HUES48 (cell line): ENCODE data around the gene PXK.
A peak's percentile ranks its signal among the peaks of the same experiment; 100 is the strongest.

Experiments
- H3K27ac ChIP-seq: one replicate; pipeline ENCODE4 v1.7.0; 2013; ENCODE audit warnings: low read depth, low read length, inconsistent platforms
- H3K27me3 ChIP-seq: 2 replicates; pipeline ENCODE4 v1.6.1; 2013; ENCODE audit warnings: mild to moderate bottlenecking, low read length; ENCODE audit not compliant: control insufficient read depth, insufficient read depth
- H3K36me3 ChIP-seq: 2 replicates; pipeline ENCODE4 v1.6.1; 2013; ENCODE audit warnings: low read length; ENCODE audit not compliant: control insufficient read depth, insufficient read depth
- H3K4me1 ChIP-seq: 2 replicates; pipeline ENCODE4 v1.6.1; 2013; ENCODE audit warnings: mild to moderate bottlenecking, low read length; ENCODE audit not compliant: control insufficient read depth, insufficient read depth
- H3K4me3 ChIP-seq: 2 replicates; pipeline ENCODE4 v1.5.1; 2013; ENCODE audit warnings: mild to moderate bottlenecking, low read depth, low read length
- H3K9ac ChIP-seq: 2 replicates; pipeline ENCODE4 v1.6.1; 2013; ENCODE audit warnings: mild to moderate bottlenecking, low read depth, low read length, moderate library complexity
- H3K9me3 ChIP-seq: 2 replicates; pipeline ENCODE4 v1.6.1; 2013; ENCODE audit warnings: low read length; ENCODE audit not compliant: control insufficient read depth, insufficient read depth

Gene PXK

DNA sequence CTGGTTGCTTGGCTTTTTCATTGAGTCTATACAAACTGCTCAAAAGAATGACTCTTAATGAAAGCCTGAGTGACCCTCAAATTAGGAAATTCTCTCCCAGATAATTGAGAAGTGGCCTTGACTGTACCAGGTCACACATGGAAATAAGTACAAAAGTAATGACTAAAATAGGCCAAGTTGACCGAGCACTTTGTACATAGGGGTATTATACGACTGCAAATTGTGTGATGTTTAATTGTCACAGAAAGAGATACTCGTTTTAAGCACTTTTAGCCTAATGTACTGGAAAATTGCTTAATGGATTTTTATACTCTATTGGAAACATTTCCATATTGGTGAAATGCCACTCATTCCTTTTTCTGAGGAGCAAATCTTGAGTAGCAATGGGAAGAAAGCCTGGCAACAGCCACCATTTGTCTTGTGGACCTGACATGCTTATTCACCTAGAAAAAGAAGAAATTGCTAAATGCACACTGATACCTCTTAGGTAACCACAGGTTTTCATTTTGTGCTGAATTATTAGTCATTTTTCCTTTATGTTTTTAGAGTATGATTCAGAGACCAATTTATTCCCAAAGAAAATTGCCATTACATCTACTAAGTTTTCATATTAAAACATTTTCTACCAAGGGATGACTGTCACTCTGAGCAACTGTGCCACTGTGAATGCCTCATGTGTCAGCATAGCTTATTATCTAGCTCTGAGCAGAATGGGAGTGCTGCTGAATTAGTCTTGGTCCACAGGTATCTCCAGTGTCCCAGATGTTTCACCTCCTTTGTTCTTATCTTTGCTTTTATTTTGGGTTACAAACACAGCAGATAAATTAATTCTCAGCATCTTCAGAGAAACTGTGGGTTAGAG is 8.9 kb upstream of the PXK start:
- Histone ChIP-seq H3K4me1 (peaks cover 18% of the 10 kb centered on the region), H3K27ac (no peak overlapping the region), H3K4me3 (no peak overlapping the region), H3K27me3 (no peaks in the 10 kb centered on the region), H3K9ac (no peak overlapping the region), H3K36me3 (peaks cover 12% of the 10 kb centered on the region), H3K9me3 (no peaks in the 10 kb centered on the region)

DNA sequence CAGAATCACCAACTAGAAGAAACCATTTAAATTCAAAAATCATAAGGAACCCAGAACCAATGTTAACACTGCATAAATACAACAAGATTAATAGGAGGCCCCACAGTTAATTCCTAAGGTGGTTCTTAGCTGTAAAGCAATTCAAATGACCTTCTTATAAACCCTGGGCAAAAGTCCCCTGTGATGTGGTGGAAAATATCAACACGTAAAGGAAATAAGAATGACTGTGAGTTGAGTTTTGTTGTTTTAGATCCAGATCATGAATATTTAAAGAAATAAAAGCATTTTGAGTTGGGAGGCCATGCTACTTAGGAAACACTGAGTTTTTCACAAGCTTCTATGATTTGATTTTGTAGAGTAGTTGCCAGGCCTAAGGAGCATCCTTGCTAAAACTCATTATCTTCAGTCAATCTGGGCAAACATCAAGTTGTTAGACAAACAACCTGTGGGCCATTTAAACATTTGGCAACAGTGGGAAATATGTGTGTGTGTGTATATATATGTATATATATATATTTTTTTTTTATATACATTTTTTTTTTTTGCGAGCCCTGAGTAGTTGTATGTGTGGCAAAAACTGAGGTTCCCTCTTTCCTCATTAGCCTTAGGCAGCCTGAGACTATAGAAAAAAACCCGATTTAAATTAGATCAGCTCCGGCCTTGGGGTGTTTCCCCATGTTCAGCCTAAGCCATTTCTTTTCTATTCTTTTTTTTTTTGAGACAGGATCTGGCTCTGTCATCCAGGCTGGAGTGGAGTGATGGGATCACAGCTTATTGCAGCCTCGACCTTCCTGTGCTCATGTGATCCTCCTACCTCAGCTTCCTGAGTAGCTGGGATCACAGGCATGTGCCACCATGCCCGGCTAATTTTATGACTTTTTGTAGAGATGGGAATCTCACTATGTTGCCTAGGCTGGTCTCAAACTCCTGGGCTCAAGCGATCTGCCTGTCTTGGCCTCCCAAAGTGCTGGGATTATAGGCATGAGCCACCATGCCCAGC is 8.0 kb upstream of the PXK start:
- H3K4me1 ChIP-seq = peaks cover 18% of the 10 kb centered on the region
- H3K27ac ChIP-seq = no peak overlapping the region
- H3K36me3 ChIP-seq = peaks cover 3% of the 10 kb centered on the region; the same call in 1 of the 2 replicates
- H3K4me3 ChIP-seq = no peak overlapping the region
- H3K27me3 ChIP-seq = no peaks in the 10 kb centered on the region
- no peaks in the 10 kb centered on the region for H3K9me3 ChIP-seq
- H3K9ac ChIP-seq = no peak overlapping the region

DNA sequence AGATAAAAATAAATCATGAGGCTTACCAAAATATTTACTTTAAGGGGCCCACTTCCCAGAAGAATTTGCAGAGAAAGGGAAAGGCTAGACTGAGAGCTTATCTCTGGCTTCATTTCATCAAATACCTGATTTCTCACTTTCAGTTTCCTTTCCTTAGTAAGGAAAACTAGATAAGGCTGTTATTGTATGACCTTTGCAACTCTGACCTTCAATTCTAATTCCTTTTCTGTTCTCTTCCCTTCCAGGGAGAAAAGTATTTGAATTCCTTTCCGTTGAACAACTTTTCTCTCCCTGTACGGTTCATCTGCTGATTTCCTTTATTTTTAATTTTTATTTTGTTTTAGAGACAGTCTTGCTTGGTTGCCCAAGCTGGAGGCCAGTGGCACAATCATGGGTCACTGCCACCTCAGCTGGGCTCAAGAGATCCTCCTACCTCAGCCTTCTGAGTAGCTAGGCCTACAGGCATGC is 7.1 kb upstream of the PXK start:
- Histone ChIP-seq H3K36me3 (no peaks in the 10 kb centered on the region), H3K27me3 (no peaks in the 10 kb centered on the region), H3K4me1 (peaks cover 18% of the 10 kb centered on the region), H3K9me3 (no peaks in the 10 kb centered on the region), H3K4me3 (no peak overlapping the region), H3K27ac (no peak overlapping the region), H3K9ac (no peak overlapping the region)

DNA sequence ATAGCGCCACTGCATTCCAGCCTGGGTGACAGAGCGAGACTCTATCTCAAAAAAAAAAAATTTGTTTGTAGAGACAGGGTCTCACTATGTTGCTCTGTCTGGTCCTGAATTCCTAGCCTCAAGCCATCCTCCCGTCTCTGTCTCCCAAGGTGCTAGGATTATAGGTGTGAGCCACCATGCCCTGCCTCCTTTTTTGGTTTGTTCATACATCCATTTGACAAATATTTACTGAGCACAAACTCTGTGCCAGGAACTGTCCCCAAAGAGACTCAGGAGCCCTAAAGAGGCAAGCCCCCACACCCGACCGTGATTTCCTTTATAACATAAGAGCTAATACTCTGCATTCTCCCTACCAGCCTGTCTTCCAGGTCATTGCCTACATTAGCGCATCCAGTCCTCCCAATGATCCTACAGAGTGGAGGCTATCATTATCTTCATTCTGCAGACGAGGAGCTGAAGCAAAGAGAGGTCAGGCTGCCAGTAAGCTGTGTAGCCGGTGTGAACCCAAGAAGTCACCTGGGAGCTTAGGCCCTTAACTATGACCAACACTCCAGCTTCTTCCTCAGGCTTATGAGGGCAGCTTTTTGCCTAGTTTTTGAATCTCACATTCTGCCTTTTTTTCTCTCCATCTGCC is 6.3 kb upstream of the PXK start:
- peaks cover 14% of the 10 kb centered on the region for H3K4me1 ChIP-seq
- no peaks in the 10 kb centered on the region for H3K36me3 ChIP-seq
- no peak overlapping the region for H3K27ac ChIP-seq

DNA sequence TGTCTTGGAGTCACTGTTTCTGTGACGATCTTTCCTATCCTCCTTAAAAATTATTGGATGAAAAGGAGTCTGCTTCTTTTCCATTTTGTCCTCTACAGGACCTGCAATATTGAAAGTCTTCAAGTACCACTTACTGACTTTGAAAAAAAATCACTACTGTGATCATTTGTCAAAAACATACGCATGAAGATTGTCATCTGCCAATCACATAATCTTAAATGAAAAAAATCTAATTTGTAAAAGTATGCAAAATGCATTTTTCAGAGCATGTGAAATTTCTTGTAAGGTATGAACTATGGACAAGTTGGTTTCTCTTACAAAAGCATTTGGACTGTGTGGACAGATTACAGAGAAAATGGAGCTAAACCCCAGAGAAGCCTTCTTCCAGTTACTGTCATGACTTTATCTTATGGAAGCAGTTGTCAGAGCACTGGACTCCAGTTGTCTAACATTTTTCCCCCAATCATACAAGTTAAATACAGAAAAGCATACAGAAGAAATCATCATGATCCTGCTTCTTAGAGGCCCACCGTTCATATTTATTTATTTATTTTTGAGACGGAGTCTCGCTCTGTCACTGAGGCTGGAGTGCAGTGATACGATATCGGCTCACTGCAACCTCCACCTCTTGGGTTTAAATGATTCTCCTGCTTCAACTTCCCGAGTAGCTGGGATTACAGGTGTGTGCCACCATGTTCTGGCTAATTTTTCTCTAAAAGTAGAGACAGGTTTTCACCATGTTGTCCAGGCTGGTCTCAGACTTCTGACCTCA is 3.4 kb upstream of the PXK start:
- Histone ChIP-seq H3K4me3 (no peak overlapping the region), H3K9me3 (no peaks in the 10 kb centered on the region), H3K9ac (no peak overlapping the region), H3K36me3 (no peaks in the 10 kb centered on the region), H3K4me1 (peaks cover 13% of the 10 kb centered on the region; the same call in 1 of the 2 replicates), H3K27ac (no peak overlapping the region), H3K27me3 (peaks cover 18% of the 10 kb centered on the region)

More for the DNA sequence above, 6.3 kb upstream of the PXK start:
- H3K27me3 ChIP-seq = no peaks in the 10 kb centered on the region; the same call in 1 of the 2 replicates
- H3K9ac ChIP-seq = no peak overlapping the region
- H3K9me3 ChIP-seq = no peaks in the 10 kb centered on the region
- no peak overlapping the region for H3K4me3 ChIP-seq

DNA sequence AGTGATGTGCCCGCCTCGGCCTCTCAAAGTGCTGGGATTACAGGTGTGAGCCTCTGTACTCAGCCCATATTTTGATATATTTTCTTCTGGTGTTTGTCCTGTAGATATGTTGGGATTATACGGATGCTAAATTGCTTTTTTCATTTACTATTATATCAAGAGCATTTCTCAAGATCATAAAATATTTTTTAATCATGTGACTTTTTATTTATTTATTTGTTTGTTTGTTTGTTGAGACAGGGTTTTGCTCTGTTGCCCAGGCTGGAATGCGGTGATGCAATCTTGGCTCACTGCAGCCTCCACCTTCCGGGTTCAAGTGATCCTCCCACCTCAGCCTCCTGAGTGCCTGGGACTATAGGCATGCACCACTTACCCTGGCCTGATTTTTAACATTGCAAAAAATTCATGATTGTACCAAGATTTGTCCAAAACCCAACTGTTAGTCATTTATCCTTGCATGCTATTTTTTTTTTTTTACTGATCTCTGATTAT is 2.7 kb upstream of the PXK start:
- H3K9ac ChIP-seq = no peak overlapping the region
- no peak overlapping the region for H3K27ac ChIP-seq
- H3K9me3 ChIP-seq = no peaks in the 10 kb centered on the region
- H3K36me3 ChIP-seq = no peaks in the 10 kb centered on the region
- no peak overlapping the region for H3K4me3 ChIP-seq
- H3K4me1 ChIP-seq = peaks cover 15% of the 10 kb centered on the region; the same call in 1 of the 2 replicates
- peaks cover 21% of the 10 kb centered on the region for H3K27me3 ChIP-seq

DNA sequence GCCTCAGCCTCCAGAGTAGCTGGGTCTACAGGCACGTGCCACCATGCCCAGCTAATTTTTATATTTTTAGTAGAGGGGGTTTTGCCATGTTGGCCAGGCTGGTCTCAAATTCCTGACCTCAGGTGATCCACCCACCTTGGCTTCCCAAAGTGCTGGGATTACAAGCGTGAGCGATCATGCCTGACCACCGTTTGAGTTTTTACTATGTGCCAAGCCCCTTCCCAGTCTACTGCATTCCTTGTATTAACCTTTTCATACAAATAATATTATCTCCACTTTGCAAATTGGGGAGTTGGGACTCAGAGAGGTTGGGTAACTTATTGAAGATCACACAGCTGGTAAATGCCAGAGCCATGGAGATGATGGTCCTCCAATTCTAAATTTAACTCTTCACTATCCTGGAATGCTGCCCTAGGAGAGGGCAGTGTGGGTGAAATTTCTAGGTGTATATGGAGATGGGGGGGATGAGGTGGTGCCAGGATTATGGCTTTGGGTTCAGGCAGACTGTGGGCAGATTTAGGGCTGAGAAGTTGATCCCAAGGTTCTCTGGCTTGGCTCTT is 1.0 kb upstream of the PXK start:
- Histone ChIP-seq H3K9ac (no peak overlapping the region), H3K36me3 (no peaks in the 10 kb centered on the region), H3K4me3 (no peak overlapping the region), H3K4me1 (peaks cover 19% of the 10 kb centered on the region; the same call in 1 of the 2 replicates), H3K9me3 (no peaks in the 10 kb centered on the region), H3K27me3 (peaks cover 21% of the 10 kb centered on the region), H3K27ac (no peak overlapping the region)

DNA sequence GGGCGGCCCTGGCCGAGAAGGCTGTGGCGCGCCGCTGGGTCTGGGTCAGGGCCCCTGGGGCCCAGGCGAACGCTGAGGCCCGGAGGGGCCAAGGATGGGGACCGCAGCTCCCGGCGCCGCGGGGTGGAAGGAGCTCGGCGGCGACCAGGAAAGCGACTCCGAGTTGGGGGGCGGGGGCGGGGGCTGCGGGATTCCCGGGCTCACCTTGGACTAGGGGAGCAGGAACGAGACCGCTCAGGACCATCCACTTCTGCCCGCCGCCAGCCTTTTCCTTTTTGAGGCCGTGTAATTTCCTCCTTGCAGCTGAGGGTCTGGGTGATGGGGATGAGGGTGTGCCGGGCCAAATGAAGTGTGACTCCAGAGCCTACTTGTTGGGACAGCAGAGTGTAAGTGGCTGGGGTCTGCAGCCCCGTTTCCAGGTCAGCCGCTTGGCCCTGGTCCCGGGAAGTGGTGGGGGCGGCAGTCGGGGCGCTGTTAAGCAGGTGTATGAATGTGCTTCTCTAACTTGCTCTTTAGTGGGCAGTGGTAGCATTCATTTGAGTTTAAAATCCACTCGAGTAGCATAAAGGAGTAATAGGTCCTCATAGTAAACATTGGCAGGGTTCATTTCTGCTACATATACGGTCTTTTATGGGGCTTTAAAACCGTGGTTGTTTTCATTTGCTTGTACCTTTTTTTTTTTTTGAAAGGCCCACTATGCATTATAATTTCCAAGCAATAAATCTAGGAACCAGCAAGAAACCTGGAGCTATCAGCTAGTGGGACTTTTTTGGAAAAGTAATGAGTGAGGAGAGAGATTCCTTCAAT is 717 bp downstream of the PXK start:
- Histone ChIP-seq H3K27me3 (peaks cover 21% of the 10 kb centered on the region), H3K27ac (no peak overlapping the region), H3K36me3 (no peaks in the 10 kb centered on the region), H3K4me3 (peak overlapping the region; percentile 72), H3K9me3 (no peaks in the 10 kb centered on the region), H3K4me1 (peaks cover 19% of the 10 kb centered on the region; the same call in 1 of the 2 replicates), H3K9ac (no peak overlapping the region)

DNA sequence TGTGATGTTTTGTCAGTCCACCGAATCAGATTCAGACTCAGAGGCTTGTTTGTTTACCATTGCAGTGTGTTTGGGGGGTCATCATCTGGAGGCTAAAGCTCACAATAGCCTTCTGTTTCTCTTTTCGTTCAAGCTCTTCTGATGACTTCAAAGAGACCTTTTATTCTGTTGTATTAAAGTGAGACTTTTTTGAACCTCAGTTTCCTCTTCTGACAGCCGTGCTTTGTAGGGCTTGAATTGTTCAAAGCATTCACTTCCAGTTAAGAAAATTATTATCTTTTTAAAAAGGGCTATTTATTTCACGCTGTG is 1.3 kb downstream of the PXK start:
- H3K27ac ChIP-seq = no peak overlapping the region

More for the DNA sequence above, 1.3 kb downstream of the PXK start:
- peak overlapping the region; percentile 72 for H3K4me3 ChIP-seq
- no peak overlapping the region for H3K9ac ChIP-seq
- no peaks in the 10 kb centered on the region for H3K9me3 ChIP-seq
- H3K4me1 ChIP-seq = peaks cover 19% of the 10 kb centered on the region; the same call in 1 of the 2 replicates
- peaks cover 21% of the 10 kb centered on the region for H3K27me3 ChIP-seq
- H3K36me3 ChIP-seq = no peaks in the 10 kb centered on the region
